Spleen (tissue), 11 donors: ENCODE data around the gene ARL13A. TPM values are rescaled to one million over a fixed set of nuclear protein-coding genes. Genes with fewer than 3 reads are reported as not detected.

ENCODE experiments used
- DNase-seq: peaks from one replicate; pipeline ENCODE4 v3.0.0-alpha.2; 2020
- H3K27ac ChIP-seq, 8 donors: fragments of 200-600 bp; sonication (generic) in 7 of 8; 1 replicate in 4 of 8; 2 replicates in 4 of 8; pipeline versions ENCODE4 v1.5.0 to v1.8.0; 2016 to 2021; ENCODE audit warnings: inconsistent platforms in 4 of 8, mild to moderate bottlenecking in 4 of 8, moderate library complexity in 1 of 8
- H3K27me3 ChIP-seq, 7 donors: fragments of 200-600 bp; sonication (generic) in 6 of 7; replicated peaks in 1 of 7; 1 replicate in 4 of 7; 2 replicates in 3 of 7; pipeline versions ENCODE4 v1.5.0 to v1.8.0; 2016 to 2021; ENCODE audit warnings: inconsistent platforms in 3 of 7, mild to moderate bottlenecking in 1 of 7
- H3K36me3 ChIP-seq, 6 donors: fragments of 200-600 bp; sonication (generic) in 5 of 6; 1 replicate in 4 of 6; 2 replicates in 2 of 6; pipeline versions ENCODE4 v1.5.0 to v1.8.0; 2016 to 2021; ENCODE audit warnings: inconsistent platforms in 2 of 6
- H3K4me1 ChIP-seq, 6 donors: fragments of 200-600 bp; sonication (generic) in 5 of 6; 1 replicate in 3 of 6; 2 replicates in 3 of 6; pipeline versions ENCODE4 v1.5.0 to v1.8.0; 2016 to 2021; ENCODE audit warnings: inconsistent platforms in 3 of 6
- H3K4me3 ChIP-seq, 8 donors: fragments of 200-600 bp; sonication (generic) in 7 of 8; 1 replicate in 4 of 8; 2 replicates in 4 of 8; pipeline versions ENCODE4 v1.5.0 to v1.8.0; 2016 to 2021; ENCODE audit warnings: inconsistent platforms in 4 of 8, mild to moderate bottlenecking in 4 of 8, moderate library complexity in 2 of 8
- H3K9me3 ChIP-seq, 8 donors: fragments of 200-600 bp; sonication (generic) in 7 of 8; 1 replicate in 4 of 8; 2 replicates in 4 of 8; pipeline versions ENCODE4 v1.5.0 to v1.8.0; 2016 to 2021; ENCODE audit warnings: inconsistent platforms in 4 of 8
- POLR2A ChIP-seq, 3 donors: fragments of 450-650 bp; IDR thresholded peaks; one replicate each; pipeline ENCODE4 v1.5.1; 2017; ENCODE audit warnings: antibody characterized with exemption in 3 of 3, mild to moderate bottlenecking in 1 of 3
- POLR2AphosphoS5 ChIP-seq, 3 donors: sonication (generic); formaldehyde crosslinking; IDR thresholded peaks; one replicate each; pipeline ENCODE4 v1.5.1; 2017; ENCODE audit warnings: antibody characterized with exemption in 3 of 3
- WGBS, 5 donors: extraction: QIAGEN DNeasy Blood & Tissue Kit in 3 of 5; methylation state at CpG; one replicate each; pipeline versions ENCODE4 v1.1.5 to v1.1.7; 2013 to 2018; 5-methylcytosine and 5-hydroxymethylcytosine counted together
- intact Hi-C: fragments of 100-400 bp; cut with DNase I; formaldehyde crosslinking; loops from one replicate; pipeline ENCODE4 v1.15.0; 2023; ENCODE audit warnings: low total_unique reads
- polyA plus RNA-seq, 3 donors: library from polyadenylated mRNA; stranded (reverse); fragments of 200-250 nt; gene quantifications; one replicate each; pipeline ENCODE4 v1.2.1, GENCODE V29; 2013
- total RNA-seq, 7 donors: library from RNA; depleted of rRNA in 3 of 7; stranded (reverse); fragments of >200 nt in 3 of 7; fragmentation: NEBNext Ultra II Directional in 4 of 7; extraction: Animal tissue kit (Norgen Biotek cat#: 25700) in 4 of 7; gene quantifications; one replicate each; pipeline versions ENCODE4 v1.1.0 to v1.2.1, GENCODE V29; 2016 to 2021
- TF ChIP-seq, protein P1 (sequence below), 11 experiments: fragments of 200-600 bp in 7 of 11; fragments of 450-650 bp in 4 of 11; sonication (generic) in 4 of 11; IDR thresholded peaks in 8 of 11; conservative IDR thresholded peaks in 3 of 11; 1 replicate in 7 of 11; 2 replicates in 4 of 11; pipeline versions ENCODE4 v1.4.0 to v1.8.0; 2016 to 2021; ENCODE audit warnings: antibody characterized with exemption in 11 of 11, inconsistent platforms in 4 of 11, mild to moderate bottlenecking in 1 of 11
- donor health status: healthy with polysubstance abuse.
- donor health status: DM: no; HTN: no; CAD: no; lungs with moderate emphysema.
- donor health status: DM: no; HTN: no; CAD: no.
- donor health status: Bipolar disorder and iron deficiency.
- donor health status: healthy.
- donor health status: DM: no; HTN: no; CAD: no.
- donor health status: DM: yes; HTN: yes; CAD: no.

Gene ARL13A
- total and polyA plus RNA-seq, 10 donors = 0.69 TPM; not detected in 9

DNA sequence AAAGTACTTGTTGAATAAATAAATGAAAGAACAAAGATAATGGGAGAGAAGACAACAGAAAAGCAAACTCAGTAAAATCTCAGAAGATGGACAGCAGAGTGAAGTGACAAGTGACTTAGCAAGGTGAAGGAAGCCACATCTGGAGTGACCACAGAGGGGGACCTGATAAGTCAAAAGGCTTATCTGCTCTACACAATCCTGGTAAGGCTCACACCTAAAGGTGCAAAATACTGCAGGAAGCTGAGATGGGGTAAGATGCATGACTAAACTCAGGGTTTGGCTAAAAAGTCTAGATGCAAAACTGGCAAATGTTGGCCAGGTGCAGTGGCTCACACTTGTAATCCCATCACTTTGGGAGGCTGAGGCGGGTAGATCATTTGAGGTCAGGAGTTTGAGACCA lies 60.2 kb downstream of the ARL13A start:
- no peak overlapping the region for H3K27ac ChIP-seq
- peaks cover 0 to 91% (median 5%) of the 10 kb centered on the region in 6 donors for H3K36me3 ChIP-seq
- no peaks in the 10 kb centered on the region for H3K9me3 ChIP-seq
- TF ChIP-seq, protein P1, sequence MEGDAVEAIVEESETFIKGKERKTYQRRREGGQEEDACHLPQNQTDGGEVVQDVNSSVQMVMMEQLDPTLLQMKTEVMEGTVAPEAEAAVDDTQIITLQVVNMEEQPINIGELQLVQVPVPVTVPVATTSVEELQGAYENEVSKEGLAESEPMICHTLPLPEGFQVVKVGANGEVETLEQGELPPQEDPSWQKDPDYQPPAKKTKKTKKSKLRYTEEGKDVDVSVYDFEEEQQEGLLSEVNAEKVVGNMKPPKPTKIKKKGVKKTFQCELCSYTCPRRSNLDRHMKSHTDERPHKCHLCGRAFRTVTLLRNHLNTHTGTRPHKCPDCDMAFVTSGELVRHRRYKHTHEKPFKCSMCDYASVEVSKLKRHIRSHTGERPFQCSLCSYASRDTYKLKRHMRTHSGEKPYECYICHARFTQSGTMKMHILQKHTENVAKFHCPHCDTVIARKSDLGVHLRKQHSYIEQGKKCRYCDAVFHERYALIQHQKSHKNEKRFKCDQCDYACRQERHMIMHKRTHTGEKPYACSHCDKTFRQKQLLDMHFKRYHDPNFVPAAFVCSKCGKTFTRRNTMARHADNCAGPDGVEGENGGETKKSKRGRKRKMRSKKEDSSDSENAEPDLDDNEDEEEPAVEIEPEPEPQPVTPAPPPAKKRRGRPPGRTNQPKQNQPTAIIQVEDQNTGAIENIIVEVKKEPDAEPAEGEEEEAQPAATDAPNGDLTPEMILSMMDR (IDR thresholded peaks at IDR 0.05 in 8 of 11, conservative IDR thresholded peaks at IDR 0.05 in 3 of 11) = no peak
- no peak for TF ChIP-seq POLR2AphosphoS5 (IDR thresholded peaks at IDR 0.05)
- no peak for TF ChIP-seq POLR2A (IDR thresholded peaks at IDR 0.05)
- H3K27me3 ChIP-seq = no peaks in the 10 kb centered on the region
- H3K4me1 ChIP-seq = no peaks in the 10 kb centered on the region
- H3K4me3 ChIP-seq = no peak overlapping the region
- 53 to 100% (median 81%) methylated on average over 1 of the region's 1 CpG; no CpG with 5 or more reads in 1 of the 5 donors for WGBS, 5 donors
- intact Hi-C loops = no loop called here
- DNase-seq = no peak

DNA sequence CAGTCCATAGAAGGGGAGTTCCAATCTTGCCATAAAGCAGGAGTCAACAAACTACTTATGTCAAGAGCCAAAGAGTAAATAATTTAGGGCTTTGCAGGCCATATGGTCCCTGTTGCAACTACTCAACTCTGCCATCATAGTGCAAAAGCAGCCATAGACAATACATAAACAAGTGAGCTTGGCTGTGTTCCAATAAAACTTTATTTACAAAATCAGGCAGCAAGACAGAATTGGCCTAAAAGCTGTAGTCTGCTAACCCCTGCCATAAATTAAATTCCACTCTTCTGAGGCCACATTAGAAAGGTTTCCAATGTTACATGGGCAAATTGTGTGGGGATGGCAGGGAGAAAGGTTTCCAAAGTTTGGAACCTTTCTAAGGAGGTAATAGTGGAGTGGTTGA lies 67.7 kb downstream of the ARL13A start:
- intact Hi-C loops = no loop called here
- Histone ChIP-seq H3K4me1 (no peaks in the 10 kb centered on the region), H3K36me3 (peaks cover 0 to 97% (median 28%) of the 10 kb centered on the region in 6 donors), H3K9me3 (no peaks in the 10 kb centered on the region), H3K27ac (no peak overlapping the region), H3K4me3 (no peak overlapping the region), H3K27me3 (no peaks in the 10 kb centered on the region)
- no peak for DNase-seq
- TF ChIP-seq POLR2A (IDR thresholded peaks at IDR 0.05) (no peak), POLR2AphosphoS5 (IDR thresholded peaks at IDR 0.05) (no peak)
- TF ChIP-seq, protein P1 (IDR thresholded peaks at IDR 0.05 in 8 of 11, conservative IDR thresholded peaks at IDR 0.05 in 3 of 11) = no peak

GRCh38 chrX:101040197-101040596 lies 70.7 kb downstream of the ARL13A start:
- TF ChIP-seq, protein P1 (IDR thresholded peaks at IDR 0.05 in 8 of 11, conservative IDR thresholded peaks at IDR 0.05 in 3 of 11) = no peak
- TF ChIP-seq POLR2AphosphoS5 (IDR thresholded peaks at IDR 0.05) (no peak), POLR2A (IDR thresholded peaks at IDR 0.05) (no peak)
- Histone ChIP-seq H3K9me3 (no peaks in the 10 kb centered on the region), H3K4me1 (no peaks in the 10 kb centered on the region), H3K27ac (no peak overlapping the region), H3K27me3 (no peaks in the 10 kb centered on the region), H3K4me3 (no peak overlapping the region), H3K36me3 (peaks cover 0 to 81% (median 20%) of the 10 kb centered on the region in 6 donors)
- DNase-seq = no peak
- intact Hi-C loops = no loop called here
- 78 to 90% (median 83%) methylated on average over 4 of the region's 4 CpGs for WGBS, 5 donors

Other genes starting within 250 kb of the ARL13A start
- gene SYTL4, start 237.6 kb upstream of the ARL13A start, total RNA-seq = 10 to 100 TPM in 4 of 7 donors, 1 to 10 TPM in 3; 6.5 to 16.8 (median 10.9) TPM
- gene SYTL4, start 237.6 kb upstream of the ARL13A start, polyA plus RNA-seq = 1 to 10 TPM; 1.2 to 3.1 (median 2.2) TPM
- 10 to 100 TPM; 10.3 to 16.2 (median 13.5) TPM for gene CSTF2, start 149.3 kb upstream of the ARL13A start, total RNA-seq
- gene CSTF2, start 149.3 kb upstream of the ARL13A start, polyA plus RNA-seq = 1 to 10 TPM; 4.2 to 8.5 (median 6.1) TPM
- not detected for gene NOX1, start 95.3 kb upstream of the ARL13A start, total RNA-seq
- under 1 TPM in 1 of 3 donors, not detected in 2; 0.06 TPM for gene NOX1, start 95.3 kb upstream of the ARL13A start, polyA plus RNA-seq
- 1 to 10 TPM in 5 of 7 donors, under 1 TPM in 2; 0.54 to 1.7 (median 1.2) TPM for gene XKRX, start 40.8 kb upstream of the ARL13A start, total RNA-seq
- under 1 TPM; 0.22 to 0.62 (median 0.26) TPM for gene XKRX, start 40.8 kb upstream of the ARL13A start, polyA plus RNA-seq
- gene TRMT2B, start 82.4 kb downstream of the ARL13A start, total RNA-seq = 10 to 100 TPM; 22.8 to 31.0 (median 28.0) TPM
- gene TRMT2B, start 82.4 kb downstream of the ARL13A start, polyA plus RNA-seq = 10 to 100 TPM in 1 of 3 donors, 1 to 10 TPM in 2; 8.1 to 16.1 (median 8.1) TPM
- gene TMEM35A, start 109.2 kb downstream of the ARL13A start, total RNA-seq = 1 to 10 TPM in 1 of 7 donors, under 1 TPM in 5, not detected in 1; 0.16 to 1.0 (median 0.57) TPM
- under 1 TPM; 0.11 to 0.35 (median 0.23) TPM for gene TMEM35A, start 109.2 kb downstream of the ARL13A start, polyA plus RNA-seq
- 1 to 10 TPM; 1.6 to 7.3 (median 3.1) TPM for gene CENPI, start 128.5 kb downstream of the ARL13A start, total RNA-seq
- under 1 TPM; 0.26 to 0.86 (median 0.70) TPM for gene CENPI, start 128.5 kb downstream of the ARL13A start, polyA plus RNA-seq